K562 (cell line): ENCODE measurements around the gene TUBGCP5.

Experiments used
- MED1 ChIP-seq: sonication (generic); formaldehyde crosslinking; IDR thresholded peaks from 2 replicates; pipeline ENCODE4 v1.8.1; 2023; ENCODE audit warnings: missing genetic modification reagents, borderline replicate concordance
- PKNOX1 ChIP-seq: fragments of 450-650 bp; IDR thresholded peaks from 2 replicates; pipeline ENCODE4 v1.6.1; 2016
- POLR2A ChIP-seq: fragments of 450-650 bp; conservative IDR thresholded peaks from 2 replicates; pipeline ENCODE4 v1.6.1; 2016
- POLR2AphosphoS2 ChIP-seq: IDR thresholded peaks from 2 replicates; pipeline ENCODE4 v1.6.1; 2012; ENCODE audit warnings: low read length, improper control_type of control experiment
- POLR2AphosphoS5 ChIP-seq: IDR thresholded peaks from 2 replicates; pipeline ENCODE4 v1.6.1; 2011; ENCODE audit warnings: mild to moderate bottlenecking, low read depth, low read length, moderate library complexity; ENCODE audit not compliant: control insufficient read depth, insufficient read depth
- SAFB2 ChIP-seq: fragments of 200-400 bp; formaldehyde crosslinking; IDR thresholded peaks from 2 replicates; pipeline ENCODE4 v1.6.1; 2018; ENCODE audit warnings: borderline replicate concordance, low read length, low read depth, moderate library complexity; ENCODE audit not compliant: severe bottlenecking

DNA sequence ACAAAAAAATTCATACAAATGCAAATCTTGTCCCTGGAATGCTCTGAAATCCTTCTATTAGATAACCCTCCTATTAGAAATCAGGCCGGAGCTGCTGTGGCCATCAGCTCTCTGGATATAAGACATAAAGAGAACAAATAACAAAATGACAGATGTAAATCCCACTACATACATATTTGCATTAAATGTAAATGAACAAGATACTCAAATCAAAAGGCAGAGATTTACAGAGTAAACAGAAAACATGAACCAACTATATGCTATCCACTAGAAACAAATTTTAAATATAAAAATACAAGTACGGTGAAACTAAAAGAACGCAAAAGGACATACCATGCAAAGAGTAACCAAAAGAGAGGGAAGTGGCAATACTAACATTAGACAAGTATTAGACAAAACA lies 69.9 kb downstream of the TUBGCP5 start:
- TF ChIP-seq MED1 (CRISPR knock-in tag) (no peak), SAFB2 (no peak), POLR2AphosphoS5 (no peak), POLR2A (no peak), PKNOX1 (no peak), POLR2AphosphoS2 (no peak)
